Osteocyte (in vitro differentiated cells): Measurements from ENCODE around the gene KRT82. TPM values are rescaled to one million over a fixed set of nuclear protein-coding genes. Genes with fewer than 3 reads are reported as not detected.

ENCODE experiments used
- DNase-seq: peaks from one replicate; pipeline ENCODE4 v3.0.0; 2021; ENCODE audit warnings: mixed read lengths; ENCODE audit not compliant: unreplicated experiment; ENCODE audit errors: extremely low spot score
- H3K27ac Mint-ChIP-seq: one replicate; pipeline ENCODE4 v1.8.0; 2021; ENCODE audit warnings: mild to moderate bottlenecking, mixed read lengths; ENCODE audit not compliant: unreplicated experiment
- H3K27me3 Mint-ChIP-seq: one replicate; pipeline ENCODE4 v1.8.0; 2021; ENCODE audit warnings: mixed read lengths; ENCODE audit not compliant: unreplicated experiment
- H3K36me3 Mint-ChIP-seq: one replicate; pipeline ENCODE4 v1.8.0; 2021; ENCODE audit warnings: mixed read lengths; ENCODE audit not compliant: unreplicated experiment
- H3K4me1 Mint-ChIP-seq: one replicate; pipeline ENCODE4 v1.8.0; 2021; ENCODE audit warnings: mixed read lengths; ENCODE audit not compliant: unreplicated experiment
- H3K4me3 Mint-ChIP-seq: one replicate; pipeline ENCODE4 v1.8.0; 2021; ENCODE audit warnings: mild to moderate bottlenecking, moderate library complexity, mixed read lengths; ENCODE audit not compliant: unreplicated experiment
- H3K9me3 Mint-ChIP-seq: one replicate; pipeline ENCODE4 v1.8.0; 2021; ENCODE audit warnings: mixed read lengths; ENCODE audit not compliant: unreplicated experiment
- CTCF ChIP-seq: fragments of 200-600 bp; sonication (generic); IDR thresholded peaks from 2 replicates; pipeline ENCODE4 v1.5.0; 2021; ENCODE audit warnings: antibody characterized with exemption, mild to moderate bottlenecking, moderate library complexity
- total RNA-seq: library from RNA; stranded (reverse); gene quantifications from 2 replicates; pipeline ENCODE4 v1.2.1, GENCODE V29; 2021

KRT82 gene
- total RNA-seq, 1 donor from 2014 or later, result not detected

GRCh38 chr12:52426034-52426433 lies 19.9 kb upstream of the KRT82 start:
- peaks cover 76% of the 10 kb centered on the region for H3K27me3 Mint-ChIP-seq
- no peaks in the 10 kb centered on the region for H3K36me3 Mint-ChIP-seq
- TF ChIP-seq CTCF, result no peak
- H3K9me3 Mint-ChIP-seq, result no peaks in the 10 kb centered on the region
- no peak overlapping the region for H3K4me3 Mint-ChIP-seq
- no peak for DNase-seq
- H3K27ac Mint-ChIP-seq, result no peak overlapping the region
- no peaks in the 10 kb centered on the region for H3K4me1 Mint-ChIP-seq

GRCh38 chr12:52425466-52425865 lies 19.3 kb upstream of the KRT82 start:
- H3K4me1 Mint-ChIP-seq, result no peaks in the 10 kb centered on the region
- no peak for TF ChIP-seq CTCF
- H3K9me3 Mint-ChIP-seq, result no peaks in the 10 kb centered on the region
- no peak for DNase-seq
- H3K27ac Mint-ChIP-seq, result no peak overlapping the region
- no peaks in the 10 kb centered on the region for H3K36me3 Mint-ChIP-seq
- no peak overlapping the region for H3K4me3 Mint-ChIP-seq
- H3K27me3 Mint-ChIP-seq, result peaks cover 72% of the 10 kb centered on the region

- no peak overlapping the region for H3K4me3 Mint-ChIP-seq
- no peak overlapping the region for H3K27ac Mint-ChIP-seq
- H3K27me3 Mint-ChIP-seq, result peaks cover 71% of the 10 kb centered on the region
- no peaks in the 10 kb centered on the region for H3K9me3 Mint-ChIP-seq
- H3K4me1 Mint-ChIP-seq, result peaks cover 3% of the 10 kb centered on the region
- DNase-seq, result no peak
- TF ChIP-seq CTCF, result no peak
- no peaks in the 10 kb centered on the region for H3K36me3 Mint-ChIP-seq
These were observed 17.7 kb upstream of the KRT82 start for GRCh38 chr12:52423661-52424500.

GRCh38 chr12:52423035-52423434 lies 16.9 kb upstream of the KRT82 start:
- Mint-ChIP-seq H3K4me3 (no peak overlapping the region), H3K27me3 (peaks cover 63% of the 10 kb centered on the region), H3K27ac (no peak overlapping the region), H3K4me1 (peaks cover 3% of the 10 kb centered on the region), H3K9me3 (no peaks in the 10 kb centered on the region), H3K36me3 (no peaks in the 10 kb centered on the region)
- TF ChIP-seq CTCF, result no peak
- no peak for DNase-seq

GRCh38 chr12:52419656-52420055 lies 13.5 kb upstream of the KRT82 start:
- H3K36me3 Mint-ChIP-seq, result no peaks in the 10 kb centered on the region
- no peak overlapping the region for H3K27ac Mint-ChIP-seq
- peaks cover 11% of the 10 kb centered on the region for H3K4me1 Mint-ChIP-seq
- no peak for DNase-seq
- no peak for TF ChIP-seq CTCF
- H3K9me3 Mint-ChIP-seq, result no peaks in the 10 kb centered on the region
- peaks cover 42% of the 10 kb centered on the region for H3K27me3 Mint-ChIP-seq
- H3K4me3 Mint-ChIP-seq, result no peak overlapping the region
